Stimulated activated CD4-positive, alpha-beta T cell treated with anti-CD3 and anti-CD28 coated beads, Interleukin-12 subunit alpha, Interleukin-12 subunit beta, amount 100 ng/mL, for 48 hours (primary cell): ENCODE measurements around the gene FNDC3B.

Source experiments
- DNase-seq, 3 donors: peaks; one replicate each; pipeline ENCODE4 v3.0.0-alpha.2; 2020; ENCODE audit warnings: low read depth in 2 of 3, low spot score in 1 of 3

The FNDC3B gene

GRCh38 chr3:172257648-172258400 is 218.4 kb downstream of the FNDC3B start:
- no peak for DNase-seq

GRCh38 chr3:172258624-172259023 is 219.2 kb downstream of the FNDC3B start:
- DNase-seq: no peak

- no peak for DNase-seq
Measured at GRCh38 chr3:172259111-172259541, 219.7 kb downstream of the FNDC3B start.

GRCh38 chr3:172259726-172260248 is 220.4 kb downstream of the FNDC3B start:
- no peak for DNase-seq

GRCh38 chr3:172260381-172260780 is 221.0 kb downstream of the FNDC3B start:
- no peak for DNase-seq

GRCh38 chr3:172261054-172261453 is 221.7 kb downstream of the FNDC3B start:
- no peak for DNase-seq

GRCh38 chr3:172262991-172263608 is 223.7 kb downstream of the FNDC3B start:
- DNase-seq: no peak

- DNase-seq: no peak
Measured at GRCh38 chr3:172263781-172264486, 224.6 kb downstream of the FNDC3B start.

- no peak for DNase-seq
Measured at GRCh38 chr3:172266103-172266502, 226.7 kb downstream of the FNDC3B start.

- DNase-seq: no peak
Measured at GRCh38 chr3:172268425-172268824, 229.0 kb downstream of the FNDC3B start.

GRCh38 chr3:172268868-172269267 is 229.5 kb downstream of the FNDC3B start:
- DNase-seq: no peak

- no peak for DNase-seq
Measured at GRCh38 chr3:172270557-172271166, 231.3 kb downstream of the FNDC3B start.

GRCh38 chr3:172271386-172271976 is 232.1 kb downstream of the FNDC3B start:
- no peak for DNase-seq

- no peak for DNase-seq
Measured at GRCh38 chr3:172272698-172273097, 233.3 kb downstream of the FNDC3B start.

GRCh38 chr3:172273378-172273777 is 234.0 kb downstream of the FNDC3B start:
- no peak for DNase-seq

- DNase-seq: no peak
Measured at GRCh38 chr3:172274906-172275305, 235.5 kb downstream of the FNDC3B start.

- DNase-seq: no peak
Measured at GRCh38 chr3:172275586-172275985, 236.2 kb downstream of the FNDC3B start.

- no peak for DNase-seq
Measured at GRCh38 chr3:172276103-172276502, 236.7 kb downstream of the FNDC3B start.

GRCh38 chr3:172277151-172277652 is 237.8 kb downstream of the FNDC3B start:
- no peak for DNase-seq

GRCh38 chr3:172279191-172279640 is 239.8 kb downstream of the FNDC3B start:
- DNase-seq: no peak

- no peak for DNase-seq
Measured at GRCh38 chr3:172279974-172280373, 240.6 kb downstream of the FNDC3B start.
